Mesodermal cell (in vitro differentiated cells): ENCODE measurements around the gene TTBK1.

Source experiments
- H3K27ac ChIP-seq: 2 replicates; pipeline ENCODE4 v1.7.0; 2013; ENCODE audit warnings: mild to moderate bottlenecking, low read depth, low read length, moderate library complexity; ENCODE audit not compliant: severe bottlenecking
- H3K36me3 ChIP-seq: 2 replicates; pipeline ENCODE4 v1.7.1; 2013; ENCODE audit warnings: mild to moderate bottlenecking, low read length, moderate library complexity; ENCODE audit not compliant: control insufficient read depth, insufficient read depth
- H3K4me1 ChIP-seq: one replicate; pipeline ENCODE4 v1.7.1; 2013; ENCODE audit warnings: mild to moderate bottlenecking, low read length; ENCODE audit not compliant: insufficient read depth, control insufficient read depth, poor library complexity, severe bottlenecking
- H3K4me3 ChIP-seq: 2 replicates; pipeline ENCODE4 v1.7.0; 2013; ENCODE audit warnings: low read length, control low read depth, mild to moderate bottlenecking; ENCODE audit not compliant: insufficient read depth, poor library complexity, severe bottlenecking; ENCODE audit errors: extremely low read depth
- H3K9me3 ChIP-seq: 2 replicates; pipeline ENCODE4 v1.7.1; 2013; ENCODE audit warnings: mild to moderate bottlenecking, low read length, moderate library complexity; ENCODE audit not compliant: control insufficient read depth
- WGBS, 2 experiments: methylation state at CpG; one replicate each; pipeline ENCODE4 v1.1.5; 2013; ENCODE audit warnings: missing lambda C conversion rate in 2 of 2; ENCODE audit not compliant: insufficient coverage in 2 of 2; 5-methylcytosine and 5-hydroxymethylcytosine counted together

TTBK1 gene

GRCh38 chr6:43207286-43207685, 36.0 kb upstream of the TTBK1 start:
- Histone ChIP-seq H3K4me1 (no peaks in the 10 kb centered on the region), H3K4me3 (no peak overlapping the region), H3K36me3 (no peaks in the 10 kb centered on the region), H3K27ac (no peak overlapping the region), H3K9me3 (no peaks in the 10 kb centered on the region)
- 83% methylated on average over 1 of the region's 2 CpGs; no CpG with 5 or more reads in 1 of the 2 experiments for WGBS, 2 experiments

- no peak overlapping the region for H3K27ac ChIP-seq
- no peaks in the 10 kb centered on the region for H3K9me3 ChIP-seq
- H3K36me3 ChIP-seq, result peaks cover 11% of the 10 kb centered on the region
- no peak overlapping the region for H3K4me3 ChIP-seq
- no peaks in the 10 kb centered on the region for H3K4me1 ChIP-seq
- no CpG with 5 or more reads among the region's 1 CpG for WGBS, 2 experiments
These were observed 31.3 kb upstream of the TTBK1 start for GRCh38 chr6:43211955-43212354.

GRCh38 chr6:43213431-43213830, 29.9 kb upstream of the TTBK1 start:
- Histone ChIP-seq H3K36me3 (peaks cover 11% of the 10 kb centered on the region), H3K9me3 (no peaks in the 10 kb centered on the region), H3K27ac (no peak overlapping the region), H3K4me1 (no peaks in the 10 kb centered on the region), H3K4me3 (no peak overlapping the region)
- WGBS, 2 experiments, result 80 to 89% methylated on average over 8 to 10 of the region's 11 CpGs

- H3K27ac ChIP-seq, result no peak overlapping the region
- WGBS, 2 experiments, result 93 to 97% methylated on average over 7 to 8 of the region's 8 CpGs
- no peaks in the 10 kb centered on the region for H3K4me1 ChIP-seq
- H3K4me3 ChIP-seq, result no peak overlapping the region
- peaks cover 11% of the 10 kb centered on the region for H3K36me3 ChIP-seq
- no peaks in the 10 kb centered on the region for H3K9me3 ChIP-seq
These were observed 28.2 kb upstream of the TTBK1 start for GRCh38 chr6:43215066-43215465.

GRCh38 chr6:43216200-43216599, 27.1 kb upstream of the TTBK1 start:
- peaks cover 15% of the 10 kb centered on the region for H3K36me3 ChIP-seq

GRCh38 chr6:43217351-43217750, 25.9 kb upstream of the TTBK1 start:
- peaks cover 15% of the 10 kb centered on the region for H3K36me3 ChIP-seq
- no peak overlapping the region for H3K4me3 ChIP-seq
- H3K27ac ChIP-seq, result no peak overlapping the region
- no peaks in the 10 kb centered on the region for H3K9me3 ChIP-seq
- no peaks in the 10 kb centered on the region for H3K4me1 ChIP-seq
- 89% methylated on average over 5 of the region's 5 CpGs for WGBS, 2 experiments

More at GRCh38 chr6:43216200-43216599, 27.1 kb upstream of the TTBK1 start:
- no peaks in the 10 kb centered on the region for H3K9me3 ChIP-seq
- no peak overlapping the region for H3K4me3 ChIP-seq
- H3K4me1 ChIP-seq, result no peaks in the 10 kb centered on the region
- H3K27ac ChIP-seq, result no peak overlapping the region
- 88 to 95% methylated on average over 9 to 12 of the region's 12 CpGs for WGBS, 2 experiments

GRCh38 chr6:43219119-43219518, 24.2 kb upstream of the TTBK1 start:
- Histone ChIP-seq H3K9me3 (no peaks in the 10 kb centered on the region), H3K4me3 (no peak overlapping the region), H3K36me3 (peaks cover 14% of the 10 kb centered on the region), H3K27ac (no peak overlapping the region), H3K4me1 (no peaks in the 10 kb centered on the region)
- WGBS, 2 experiments, result 92 to 95% methylated on average over 3 of the region's 3 CpGs

GRCh38 chr6:43219814-43220213, 23.5 kb upstream of the TTBK1 start:
- Histone ChIP-seq H3K4me1 (no peaks in the 10 kb centered on the region), H3K36me3 (peaks cover 14% of the 10 kb centered on the region), H3K9me3 (no peaks in the 10 kb centered on the region), H3K4me3 (no peak overlapping the region), H3K27ac (no peak overlapping the region)
- 86 to 89% methylated on average over 5 to 7 of the region's 7 CpGs for WGBS, 2 experiments

- 90% methylated on average over 16 of the region's 16 CpGs for WGBS, 2 experiments
- H3K9me3 ChIP-seq, result no peaks in the 10 kb centered on the region
- no peak overlapping the region for H3K27ac ChIP-seq
- H3K4me1 ChIP-seq, result no peaks in the 10 kb centered on the region
- H3K4me3 ChIP-seq, result no peak overlapping the region
- peaks cover 14% of the 10 kb centered on the region for H3K36me3 ChIP-seq
These were observed 22.8 kb upstream of the TTBK1 start for GRCh38 chr6:43220439-43220951.

- Histone ChIP-seq H3K36me3 (peaks cover 12% of the 10 kb centered on the region), H3K9me3 (no peaks in the 10 kb centered on the region), H3K4me1 (peaks cover 2% of the 10 kb centered on the region), H3K4me3 (no peak overlapping the region), H3K27ac (no peak overlapping the region)
- WGBS, 2 experiments, result 93 to 98% methylated on average over 12 to 20 of the region's 20 CpGs
These were observed 22.0 kb upstream of the TTBK1 start for GRCh38 chr6:43221046-43221972.
